Liver (tissue), 3 donors: Measurements from ENCODE around the gene PPM1B.

Experiments
- CTCF ChIP-seq: fragments of 150-350 bp; IDR thresholded peaks from 2 replicates; pipeline ENCODE4 v1.5.1; 2017; ENCODE audit warnings: improper control_type of control experiment, low read depth, low read length; ENCODE audit not compliant: missing input control
- FOXA2 ChIP-seq: IDR thresholded peaks from 2 replicates; pipeline ENCODE4 v1.6.1; 2016; ENCODE audit warnings: antibody characterized with exemption
- GABPA ChIP-seq, 2 donors: IDR thresholded peaks in 1 of 2; conservative IDR thresholded peaks in 1 of 2; 2 replicates each; pipeline ENCODE4 v1.6.1; 2016; ENCODE audit warnings: antibody characterized with exemption in 2 of 2, mild to moderate bottlenecking in 1 of 2, moderate library complexity in 1 of 2
- HNF4G ChIP-seq: IDR thresholded peaks from 2 replicates; pipeline ENCODE4 v1.6.1; 2016; ENCODE audit warnings: antibody characterized with exemption
- RXRA ChIP-seq, 2 donors: IDR thresholded peaks; 2 replicates each; pipeline ENCODE4 v1.6.1; 2017 to 2018; ENCODE audit warnings: antibody characterized with exemption in 2 of 2, mild to moderate bottlenecking in 1 of 2
- TAF1 ChIP-seq: conservative IDR thresholded peaks from 2 replicates; pipeline ENCODE4 v1.6.1; 2016; ENCODE audit warnings: antibody characterized with exemption, mild to moderate bottlenecking
- ZBTB33 ChIP-seq: IDR thresholded peaks from 2 replicates; pipeline ENCODE4 v1.6.1; 2016; ENCODE audit warnings: antibody characterized with exemption
- donor health status: healthy.
- donor health status: healthy.

GRCh38 chr2:44212302-44212701 lies 43.6 kb downstream of the PPM1B start:
- TF ChIP-seq CTCF (no peak), FOXA2 (no peak), HNF4G (no peak), ZBTB33 (no peak), TAF1 (no peak), GABPA (IDR thresholded peaks at IDR 0.05 in 1 of 2, conservative IDR thresholded peaks at IDR 0.05 in 1 of 2) (no peak), RXRA (IDR thresholded peaks at IDR 0.05) (no peak)
